WTC11 (cell line): ENCODE measurements around the gene IL1RAP. TPM values are rescaled to one million over a fixed set of nuclear protein-coding genes. Genes with fewer than 3 reads are reported as not detected.

ENCODE experiments used
- ATAC-seq: fragments of 200-7000 bp; cut with Tn5 transposase; 2 replicates; pipeline ENCODE4 v1.10.0; 2021; ENCODE audit warnings: mild to moderate bottlenecking, moderate library complexity
- CTCF ChIA-PET: fragments of 300-600 bp; sonication (Branson Sonifier 250); formaldehyde crosslinking; loops from one replicate; lab custom pipeline; 2021; ENCODE audit warnings: antibody characterized with exemption; lab: Charles Lee
- POLR2A ChIA-PET: fragments of 350-600 bp; sonication (Branson Sonifier 250); formaldehyde crosslinking; loops from one replicate; lab custom pipeline; 2021; ENCODE audit warnings: antibody characterized with exemption; lab: Charles Lee
- DNase-seq: peaks from one replicate; pipeline ENCODE4 v3.0.0; 2021; ENCODE audit warnings: low spot score
- H3K27ac Mint-ChIP-seq: 2 replicates; pipeline ENCODE4 v1.8.0; 2021; ENCODE audit warnings: mixed read lengths
- H3K27me3 Mint-ChIP-seq: 2 replicates; pipeline ENCODE4 v1.8.0; 2021; ENCODE audit warnings: low read depth, mild to moderate bottlenecking, moderate library complexity, mixed read lengths
- H3K36me3 Mint-ChIP-seq: 2 replicates; pipeline ENCODE4 v1.8.0; 2021; ENCODE audit warnings: mixed read lengths
- H3K4me1 Mint-ChIP-seq: 2 replicates; pipeline ENCODE4 v1.8.0; 2022; ENCODE audit warnings: mixed read lengths
- H3K4me3 Mint-ChIP-seq: 2 replicates; pipeline ENCODE4 v1.8.0; 2021; ENCODE audit warnings: mild to moderate bottlenecking, moderate library complexity, mixed read lengths
- H3K9me3 Mint-ChIP-seq: 2 replicates; pipeline ENCODE4 v1.8.0; 2021; ENCODE audit warnings: mixed read lengths
- CTCF ChIP-seq: fragments of 200-600 bp; IDR thresholded peaks from 2 replicates; pipeline ENCODE4 v1.8.0; 2022; ENCODE audit warnings: antibody characterized with exemption
- E2F1 ChIP-seq: sonication (generic); formaldehyde crosslinking; IDR thresholded peaks from 2 replicates; pipeline ENCODE4 v1.8.0; 2022; ENCODE audit warnings: mild to moderate bottlenecking, missing genetic modification reagents
- E2F4 ChIP-seq: sonication (generic); formaldehyde crosslinking; IDR thresholded peaks from 2 replicates; pipeline ENCODE4 v1.8.1; 2022; ENCODE audit warnings: low read depth, mild to moderate bottlenecking, moderate library complexity, missing genetic modification reagents, borderline replicate concordance
- FOXP1 ChIP-seq: sonication (generic); formaldehyde crosslinking; IDR thresholded peaks from 2 replicates; pipeline ENCODE4 v1.8.0; 2022; ENCODE audit warnings: missing genetic modification reagents, mild to moderate bottlenecking, moderate library complexity, borderline replicate concordance
- GRHL2 ChIP-seq: fragments of 250-450 bp; sonication (Bioruptor Pico); IDR thresholded peaks from 2 replicates; pipeline ENCODE4 v1.8.0; 2022; ENCODE audit warnings: mild to moderate bottlenecking, moderate library complexity; ENCODE audit not compliant: insufficient replicate concordance, severe bottlenecking
- HMGXB4 ChIP-seq: sonication (generic); formaldehyde crosslinking; IDR thresholded peaks from 2 replicates; pipeline ENCODE4 v1.8.1; 2023; ENCODE audit warnings: mild to moderate bottlenecking, moderate library complexity, missing genetic modification reagents
- JAZF1 ChIP-seq: fragments of 250-450 bp; sonication (Bioruptor Pico); IDR thresholded peaks from 2 replicates; pipeline ENCODE4 v1.9.0; 2021; ENCODE audit warnings: moderate library complexity, mild to moderate bottlenecking, inconsistent platforms
- JUN ChIP-seq: sonication (generic); formaldehyde crosslinking; IDR thresholded peaks from 2 replicates; pipeline ENCODE4 v1.8.0; 2023; ENCODE audit warnings: mild to moderate bottlenecking, missing genetic modification reagents
- NFATC4 ChIP-seq: fragments of 250-450 bp; sonication (Bioruptor Pico); IDR thresholded peaks from 2 replicates; pipeline ENCODE4 v1.9.0; 2021; ENCODE audit warnings: mild to moderate bottlenecking
- PRDM15 ChIP-seq: sonication (generic); formaldehyde crosslinking; IDR thresholded peaks from 2 replicates; pipeline ENCODE4 v1.8.0; 2022; ENCODE audit warnings: missing genetic modification reagents
- RELA ChIP-seq: sonication (generic); formaldehyde crosslinking; IDR thresholded peaks from 2 replicates; pipeline ENCODE4 v1.8.1; 2022; ENCODE audit warnings: missing genetic modification reagents, mild to moderate bottlenecking, borderline replicate concordance
- SMAD4 ChIP-seq: sonication (generic); formaldehyde crosslinking; IDR thresholded peaks from 2 replicates; pipeline ENCODE4 v1.8.0; 2022; ENCODE audit warnings: mild to moderate bottlenecking, missing genetic modification reagents
- SOX15 ChIP-seq: fragments of 250-450 bp; sonication (Bioruptor Pico); IDR thresholded peaks from 2 replicates; pipeline ENCODE4 v1.9.0; 2021; ENCODE audit warnings: mild to moderate bottlenecking
- TEAD1 ChIP-seq: sonication (generic); formaldehyde crosslinking; IDR thresholded peaks from 2 replicates; pipeline ENCODE4 v1.8.0; 2022; ENCODE audit warnings: mild to moderate bottlenecking, missing genetic modification reagents
- TEAD4 ChIP-seq: sonication (generic); formaldehyde crosslinking; IDR thresholded peaks from 2 replicates; pipeline ENCODE4 v1.8.0; 2022; ENCODE audit warnings: mild to moderate bottlenecking, missing genetic modification reagents
- TP53 ChIP-seq: sonication (generic); formaldehyde crosslinking; IDR thresholded peaks from 2 replicates; pipeline ENCODE4 v1.8.1; 2023; ENCODE audit warnings: mild to moderate bottlenecking, missing genetic modification reagents
- ZBTB43 ChIP-seq: sonication (generic); formaldehyde crosslinking; IDR thresholded peaks from 2 replicates; pipeline ENCODE4 v1.8.1; 2023; ENCODE audit warnings: mild to moderate bottlenecking, missing genetic modification reagents
- ZNF121 ChIP-seq: sonication (generic); formaldehyde crosslinking; IDR thresholded peaks from 2 replicates; pipeline ENCODE4 v1.8.0; 2023; ENCODE audit warnings: missing genetic modification reagents
- ZNF281 ChIP-seq: sonication (generic); formaldehyde crosslinking; IDR thresholded peaks from 2 replicates; pipeline ENCODE4 v1.8.0; 2023; ENCODE audit warnings: mild to moderate bottlenecking, missing genetic modification reagents
- ZNF423 ChIP-seq: fragments of 250-450 bp; sonication (Bioruptor Pico); IDR thresholded peaks from 2 replicates; pipeline ENCODE4 v2.1.2; 2022; ENCODE audit warnings: mild to moderate bottlenecking, moderate library complexity
- total RNA-seq: library from RNA; stranded (reverse); gene quantifications from 3 replicates; pipeline ENCODE4 v1.2.3, GENCODE V29; 2021

Gene IL1RAP
- total RNA-seq, 1 experiment from 2014 or later: 4.5 TPM

- no peak for TF ChIP-seq ZNF121 (CRISPR knock-in tag)
- no peak for TF ChIP-seq TEAD1 (CRISPR knock-in tag)
- no peak for TF ChIP-seq RELA (CRISPR knock-in tag)
- TF ChIP-seq TP53 (CRISPR knock-in tag): no peak
- TF ChIP-seq SOX15 (CRISPR knock-in tag): no peak
- TF ChIP-seq ZNF423 (CRISPR knock-in tag): no peak
- no peak for TF ChIP-seq ZBTB43 (CRISPR knock-in tag)
- no peak for TF ChIP-seq HMGXB4 (CRISPR knock-in tag)
- TF ChIP-seq ZNF281 (CRISPR knock-in tag): no peak
- TF ChIP-seq CTCF: no peak
- no peak for TF ChIP-seq JAZF1 (CRISPR knock-in tag)
- no peak for TF ChIP-seq GRHL2 (CRISPR knock-in tag)
- no peak for TF ChIP-seq E2F1 (CRISPR knock-in tag)
- TF ChIP-seq SMAD4 (CRISPR knock-in tag): no peak
- TF ChIP-seq JUN (CRISPR knock-in tag): no peak
- TF ChIP-seq FOXP1 (CRISPR knock-in tag): no peak
- TF ChIP-seq E2F4 (CRISPR knock-in tag): no peak
- no peak for TF ChIP-seq PRDM15 (CRISPR knock-in tag)
- TF ChIP-seq NFATC4: no peak
- no peak for TF ChIP-seq TEAD4 (CRISPR knock-in tag)
- Mint-ChIP-seq H3K36me3 (no peaks in the 10 kb centered on the region), H3K9me3 (no peaks in the 10 kb centered on the region), H3K27ac (no peak overlapping the region), H3K4me3 (no peak overlapping the region), H3K27me3 (peaks cover 9% of the 10 kb centered on the region), H3K4me1 (peaks cover 4% of the 10 kb centered on the region)
- ATAC-seq: no peak
- no peak for DNase-seq
- ChIA-PET POLR2A (no interaction called here), CTCF (no interaction called here)
These were observed 18.9 kb downstream of the IL1RAP start for GRCh38 chr3:190532731-190533203.
